ENCODE data around the gene AAMP.

DNA sequence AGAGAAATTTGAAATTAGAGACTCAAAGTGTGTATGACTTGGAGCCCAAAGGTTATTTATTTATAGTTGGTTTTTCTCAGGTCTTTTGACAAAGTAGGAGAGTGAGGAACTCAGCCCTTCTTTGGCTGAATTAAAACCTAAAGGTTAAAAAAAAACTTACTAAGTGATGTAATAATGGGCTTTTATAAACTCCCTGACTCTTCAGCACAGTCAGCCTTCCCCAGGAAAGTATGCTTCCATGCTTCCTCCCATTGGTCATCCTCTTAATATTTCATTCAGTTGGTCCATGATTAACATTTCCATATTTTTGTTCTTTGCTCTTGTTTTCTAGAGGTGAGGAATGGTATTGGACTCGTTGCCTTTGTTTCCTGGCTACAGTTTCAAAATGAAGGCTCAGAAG lies 45.8 kb downstream of the AAMP start:
- TF ChIP-seq, protein P1, sequence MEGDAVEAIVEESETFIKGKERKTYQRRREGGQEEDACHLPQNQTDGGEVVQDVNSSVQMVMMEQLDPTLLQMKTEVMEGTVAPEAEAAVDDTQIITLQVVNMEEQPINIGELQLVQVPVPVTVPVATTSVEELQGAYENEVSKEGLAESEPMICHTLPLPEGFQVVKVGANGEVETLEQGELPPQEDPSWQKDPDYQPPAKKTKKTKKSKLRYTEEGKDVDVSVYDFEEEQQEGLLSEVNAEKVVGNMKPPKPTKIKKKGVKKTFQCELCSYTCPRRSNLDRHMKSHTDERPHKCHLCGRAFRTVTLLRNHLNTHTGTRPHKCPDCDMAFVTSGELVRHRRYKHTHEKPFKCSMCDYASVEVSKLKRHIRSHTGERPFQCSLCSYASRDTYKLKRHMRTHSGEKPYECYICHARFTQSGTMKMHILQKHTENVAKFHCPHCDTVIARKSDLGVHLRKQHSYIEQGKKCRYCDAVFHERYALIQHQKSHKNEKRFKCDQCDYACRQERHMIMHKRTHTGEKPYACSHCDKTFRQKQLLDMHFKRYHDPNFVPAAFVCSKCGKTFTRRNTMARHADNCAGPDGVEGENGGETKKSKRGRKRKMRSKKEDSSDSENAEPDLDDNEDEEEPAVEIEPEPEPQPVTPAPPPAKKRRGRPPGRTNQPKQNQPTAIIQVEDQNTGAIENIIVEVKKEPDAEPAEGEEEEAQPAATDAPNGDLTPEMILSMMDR (IDR thresholded peaks at IDR 0.05), result no peak
- no peak for TF ChIP-seq ZFX (IDR thresholded peaks at IDR 0.05; ENCODE audit: borderline replicate concordance)

Measured in 22Rv1 (cell line).